K562 (cell line): Measurements from ENCODE around the gene DNAJB14. TPM values are rescaled to one million over a fixed set of nuclear protein-coding genes. Genes with fewer than 3 reads are reported as not detected.

Source experiments
- ATF1 ChIP-seq, 2 experiments: fragments of 450-650 bp in 1 of 2; IDR thresholded peaks; 2 replicates each; pipeline ENCODE4 v1.6.1; 2016; ENCODE audit warnings: missing compliant biosample characterization in 1 of 2, missing genetic modification characterization in 1 of 2
- ATF7 ChIP-seq: fragments of 450-650 bp; IDR thresholded peaks from 2 replicates; pipeline ENCODE4 v1.7.1; 2014; ENCODE audit warnings: mild to moderate bottlenecking, moderate library complexity
- BCOR ChIP-seq: fragments of 450-650 bp; IDR thresholded peaks from 2 replicates; pipeline ENCODE4 v1.6.1; 2016
- BHLHE40 ChIP-seq: IDR thresholded peaks from 2 replicates; pipeline ENCODE4 v1.6.1; 2011; ENCODE audit warnings: low read length, improper control_type of control experiment
- CGGBP1 ChIP-seq: fragments of 250-450 bp; sonication (Bioruptor Pico); IDR thresholded peaks from 2 replicates; pipeline ENCODE4 v1.9.0; 2021; ENCODE audit warnings: mild to moderate bottlenecking
- CREB3L1 ChIP-seq: fragments of 450-650 bp; IDR thresholded peaks from 2 replicates; pipeline ENCODE4 v1.6.1; 2014; ENCODE audit warnings: low read depth, mild to moderate bottlenecking, moderate library complexity, borderline replicate concordance
- CREB5 ChIP-seq: fragments of 250-450 bp; sonication (Bioruptor Pico); IDR thresholded peaks from 2 replicates; pipeline ENCODE4 v1.5.0; 2020; ENCODE audit warnings: mild to moderate bottlenecking
- EGR1 ChIP-seq: fragments of 450-650 bp; conservative IDR thresholded peaks from 2 replicates; pipeline ENCODE4 v1.6.1; 2017; ENCODE audit warnings: mild to moderate bottlenecking
- ELF2 ChIP-seq: fragments of 250-450 bp; sonication (Bioruptor Pico); IDR thresholded peaks from 2 replicates; pipeline ENCODE4 v1.5.0; 2021; ENCODE audit warnings: mild to moderate bottlenecking
- ESRRB ChIP-seq: fragments of 250-450 bp; sonication (Bioruptor Pico); IDR thresholded peaks from 2 replicates; pipeline ENCODE4 v1.5.0; 2020; ENCODE audit warnings: mild to moderate bottlenecking, moderate library complexity, borderline replicate concordance
- EWSR1 ChIP-seq: fragments of 450-650 bp; IDR thresholded peaks from 2 replicates; pipeline ENCODE4 v1.6.1; 2018; ENCODE audit warnings: borderline replicate concordance, mild to moderate bottlenecking, low read depth, moderate library complexity; ENCODE audit not compliant: partially characterized antibody
- FUS ChIP-seq: fragments of 200-400 bp; formaldehyde crosslinking; optimal IDR thresholded peaks from 2 replicates; pipeline ENCODE3; 2017; ENCODE audit warnings: low read depth, low read length
- GTF3C2 ChIP-seq: IDR thresholded peaks from 3 replicates; pipeline ENCODE4 v1.6.1; 2011; ENCODE audit warnings: borderline replicate concordance, mild to moderate bottlenecking, moderate library complexity; ENCODE audit not compliant: insufficient read length; ENCODE audit errors: extremely low read depth
- HNRNPL ChIP-seq: fragments of 200-400 bp; formaldehyde crosslinking; IDR thresholded peaks from 2 replicates; pipeline ENCODE4 v1.6.1; 2017; ENCODE audit warnings: low read depth, mild to moderate bottlenecking, low read length
- MLX ChIP-seq, 2 experiments: fragments of 450-650 bp in 1 of 2; sonication (generic) in 1 of 2; formaldehyde crosslinking; conservative IDR thresholded peaks; 2 replicates each; pipeline versions ENCODE4 v1.4.0 to v1.8.1; 2020 to 2022; ENCODE audit warnings: mild to moderate bottlenecking in 1 of 2, missing genetic modification reagents in 1 of 2
- PHF20 ChIP-seq: fragments of 450-650 bp; IDR thresholded peaks from 2 replicates; pipeline ENCODE4 v1.6.1; 2018; ENCODE audit not compliant: partially characterized antibody
- SAFB2 ChIP-seq: fragments of 200-400 bp; formaldehyde crosslinking; IDR thresholded peaks from 2 replicates; pipeline ENCODE4 v1.6.1; 2018; ENCODE audit warnings: borderline replicate concordance, low read length, low read depth, moderate library complexity; ENCODE audit not compliant: severe bottlenecking
- SRSF1 ChIP-seq: fragments of 200-400 bp; formaldehyde crosslinking; IDR thresholded peaks from 2 replicates; pipeline ENCODE4 v1.6.1; 2017; ENCODE audit warnings: mild to moderate bottlenecking, low read depth, low read length, moderate library complexity
- ZNF384 ChIP-seq: IDR thresholded peaks from 2 replicates; pipeline ENCODE4 v1.6.1; 2012; ENCODE audit warnings: low read depth, low read length, improper control_type of control experiment
- ZNF766 ChIP-seq: fragments of 200-800 bp; sonication (Bioruptor generic); conservative IDR thresholded peaks from 2 replicates; pipeline ENCODE4 v1.6.1; 2016; ENCODE audit warnings: missing genetic modification characterization, missing compliant biosample characterization
- polyA plus RNA-seq, 8 experiments: library from polyadenylated mRNA; depleted of rRNA in 4 of 8; stranded (reverse) in 5 of 8; unstranded in 3 of 8; fragments of >200 nt; fragmentation: Nextera tagmentation in 2 of 8; fragmentation: Illumina TruSeq in 1 of 8; extraction: Ambion mirVana in 2 of 8; extraction: Trizol in 1 of 8; gene quantifications; 2 replicates each; pipeline versions ENCODE4 v1.2.1 to v1.2.3, GENCODE V29; 2011 to 2014; ENCODE audit warnings: inconsistent platforms in 1 of 8, missing spikeins in 1 of 8
- total RNA-seq, 7 experiments: library from RNA; depleted of rRNA in 6 of 7; stranded (reverse); fragments of >200 nt in 6 of 7; fragmentation: Illumina TruSeq in 2 of 7; extraction: Trizol in 2 of 7; gene quantifications; 2 replicates each; pipeline versions ENCODE4 v1.2.1 to v1.2.3, GENCODE V29; 2011 to 2021; ENCODE audit warnings: low replicate concordance in 1 of 7

Gene DNAJB14
- total and polyA plus RNA-seq, 9 of the 15 experiments (the other 6 are each of a cell fraction or from before 2014, with no cell fraction given), result 5.5 to 28.0 (median 12.7) TPM

- TF ChIP-seq ESRRB (CRISPR knock-in tag) (no peak), ELF2 (no peak), EGR1 (peak; percentile 85), SAFB2 (no peak), ZNF766 (CRISPR knock-in tag) (peak; percentile 61; the same call in 1 of the 2 replicates), SRSF1 (no peak), CREB5 (no peak), FUS (no peak), PHF20 (no peak), BCOR (peak; percentile 25; the same call in 1 of the 2 replicates), ATF7 (peak; percentile 80), GTF3C2 (no peak), ATF1 (CRISPR knock-in tag; IDR thresholded peaks at IDR 0.05) (no peak), ATF1 (tag; IDR thresholded peaks at IDR 0.05) (peak; percentile 33; the same call in 1 of the 2 replicates), MLX (CRISPR knock-in tag; conservative IDR thresholded peaks at IDR 0.05) (no peak), HNRNPL (no peak; the same call in 1 of the 2 replicates), ZNF384 (no peak), CGGBP1 (no peak), BHLHE40 (0 out of 2 replicates have a peak, but pooled peaks have one; percentile 9), EWSR1 (no peak), CREB3L1 (0 out of 2 replicates have a peak, but pooled peaks have one; percentile 37)
These were observed 2.9 kb upstream of the DNAJB14 start (continued) for GRCh38 chr4:99949034-99949998.
